Colonic mucosa (tissue), 4 donors: Measurements from ENCODE around the gene HBG2. TPM values are rescaled to one million over a fixed set of nuclear protein-coding genes. Genes with fewer than 3 reads are reported as not detected.
"Not testable (repeated sequence)": the region's sequence is repeated elsewhere in the genome, so short reads cannot be mapped to it uniquely, and the experiment has no call there.

Source experiments
- DNase-seq: peaks from one replicate; pipeline ENCODE4 v3.0.0-alpha.2; 2020
- H3K27ac ChIP-seq: fragments of 200-600 bp; one replicate; pipeline ENCODE4 v1.8.0; 2021
- H3K27me3 ChIP-seq: fragments of 200-600 bp; one replicate; pipeline ENCODE4 v1.8.0; 2021
- H3K36me3 ChIP-seq: fragments of 200-600 bp; one replicate; pipeline ENCODE4 v1.8.0; 2021
- H3K4me1 ChIP-seq: fragments of 200-600 bp; one replicate; pipeline ENCODE4 v1.8.0; 2021; ENCODE audit warnings: mild to moderate bottlenecking
- H3K4me3 ChIP-seq: fragments of 200-600 bp; one replicate; pipeline ENCODE4 v1.8.0; 2021
- H3K9ac ChIP-seq, 2 donors: one replicate each; pipeline ENCODE4 v1.7.0; 2013; ENCODE audit warnings: control low read depth in 2 of 2, low read depth in 2 of 2, low read length in 2 of 2
- H3K9me3 ChIP-seq: fragments of 200-600 bp; one replicate; pipeline ENCODE4 v1.8.0; 2021
- intact Hi-C: fragments of 100-400 bp; cut with DNase I; formaldehyde crosslinking; loops from one replicate; pipeline ENCODE4 v1.14.1; 2022
- total RNA-seq, 2 donors: library from RNA; stranded (reverse); fragmentation: NEBNext Ultra II Directional in 1 of 2; extraction: Animal tissue kit (Norgen Biotek cat#: 25700) in 1 of 2; gene quantifications; one replicate each; pipeline ENCODE4 v1.2.1, GENCODE V29; 2021
- TF ChIP-seq, protein P1 (sequence below): fragments of 200-600 bp; IDR thresholded peaks from one replicate; pipeline ENCODE4 v1.8.0; 2022; ENCODE audit warnings: antibody characterized with exemption, mild to moderate bottlenecking
- donor health status: healthy.
- donor health status: DM: no; HTN: no; CAD: no.
- donor health status: DM: no; HTN: no; CAD: no.

The HBG2 gene
- total RNA-seq, 2 donors from 2014 or later, result 14.9 TPM; not detected in 1

DNA sequence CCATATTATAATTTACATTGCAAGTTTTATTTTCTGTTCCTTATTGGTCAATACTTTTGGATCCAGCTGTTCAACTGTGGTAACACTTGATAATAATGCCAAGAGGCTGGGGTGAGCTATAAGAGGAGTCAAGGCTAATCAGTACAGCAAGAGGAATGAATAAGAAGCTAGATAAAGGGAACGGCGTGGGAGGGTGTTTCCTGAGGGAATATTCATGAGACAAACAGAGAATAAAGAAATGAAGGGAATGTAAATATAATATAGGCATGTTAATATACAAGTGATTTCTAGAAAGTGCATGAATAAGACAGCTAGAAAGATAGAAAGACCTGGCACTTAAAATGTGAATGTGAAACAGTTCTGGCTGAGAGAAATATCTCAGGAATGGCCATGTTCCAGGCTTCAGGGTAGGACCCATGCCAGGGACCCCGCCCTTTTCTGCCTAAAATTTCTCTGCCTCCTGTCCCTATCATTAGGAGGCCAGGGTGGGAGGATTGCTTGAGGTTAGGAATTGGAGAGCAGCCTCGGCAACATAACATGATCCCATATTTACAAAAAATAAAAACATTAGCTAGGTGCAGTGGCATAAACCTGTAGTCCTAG lies 43.2 kb upstream of the HBG2 start:
- TF ChIP-seq, protein P1, sequence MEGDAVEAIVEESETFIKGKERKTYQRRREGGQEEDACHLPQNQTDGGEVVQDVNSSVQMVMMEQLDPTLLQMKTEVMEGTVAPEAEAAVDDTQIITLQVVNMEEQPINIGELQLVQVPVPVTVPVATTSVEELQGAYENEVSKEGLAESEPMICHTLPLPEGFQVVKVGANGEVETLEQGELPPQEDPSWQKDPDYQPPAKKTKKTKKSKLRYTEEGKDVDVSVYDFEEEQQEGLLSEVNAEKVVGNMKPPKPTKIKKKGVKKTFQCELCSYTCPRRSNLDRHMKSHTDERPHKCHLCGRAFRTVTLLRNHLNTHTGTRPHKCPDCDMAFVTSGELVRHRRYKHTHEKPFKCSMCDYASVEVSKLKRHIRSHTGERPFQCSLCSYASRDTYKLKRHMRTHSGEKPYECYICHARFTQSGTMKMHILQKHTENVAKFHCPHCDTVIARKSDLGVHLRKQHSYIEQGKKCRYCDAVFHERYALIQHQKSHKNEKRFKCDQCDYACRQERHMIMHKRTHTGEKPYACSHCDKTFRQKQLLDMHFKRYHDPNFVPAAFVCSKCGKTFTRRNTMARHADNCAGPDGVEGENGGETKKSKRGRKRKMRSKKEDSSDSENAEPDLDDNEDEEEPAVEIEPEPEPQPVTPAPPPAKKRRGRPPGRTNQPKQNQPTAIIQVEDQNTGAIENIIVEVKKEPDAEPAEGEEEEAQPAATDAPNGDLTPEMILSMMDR, result no peak
- intact Hi-C loops, result no loop called here

DNA sequence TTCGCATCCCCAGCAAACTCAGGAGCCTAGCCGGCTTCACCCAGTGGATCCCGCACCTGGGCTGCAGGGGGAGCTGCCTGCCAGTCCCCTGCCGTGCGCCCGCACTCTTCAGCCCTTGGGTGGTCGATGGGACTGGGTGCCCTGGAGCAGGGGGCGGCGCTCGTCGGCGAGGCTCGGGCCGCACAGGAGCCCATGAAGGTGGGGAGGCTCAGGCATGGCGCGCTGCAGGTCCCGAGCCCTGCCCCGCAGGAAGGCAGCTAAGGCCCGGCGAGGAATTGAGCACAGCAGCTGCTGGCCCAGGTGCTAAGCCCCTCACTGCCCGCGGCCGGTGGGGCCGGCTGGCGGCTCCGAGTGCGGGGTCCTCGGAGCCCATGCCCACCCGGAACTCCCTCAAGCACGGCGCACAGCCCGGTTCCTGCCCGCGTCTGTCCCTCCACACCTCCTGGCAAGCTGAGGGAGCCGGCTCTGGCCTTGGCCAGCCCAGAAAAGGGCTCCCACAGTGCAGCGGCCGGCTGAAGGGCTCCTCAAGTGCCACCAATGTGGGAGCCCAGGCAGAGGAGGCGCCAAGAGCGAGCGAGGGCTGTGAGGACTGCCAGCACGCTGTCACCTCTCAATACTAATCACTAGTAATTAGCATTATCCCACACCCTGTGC lies 39.9 kb upstream of the HBG2 start:
- H3K36me3 ChIP-seq, H3K9me3 ChIP-seq, H3K9ac ChIP-seq, intact Hi-C loops, H3K27me3 ChIP-seq, H3K4me3 ChIP-seq, H3K4me1 ChIP-seq, H3K27ac ChIP-seq, DNase-seq: not testable (repeated sequence)

More for the DNA sequence above, 43.2 kb upstream of the HBG2 start:
- no peaks in the 10 kb centered on the region for H3K27me3 ChIP-seq
- H3K9ac ChIP-seq, result no peak overlapping the region
- no peak overlapping the region for H3K4me3 ChIP-seq
- no peaks in the 10 kb centered on the region for H3K4me1 ChIP-seq
- no peaks in the 10 kb centered on the region for H3K9me3 ChIP-seq
- H3K36me3 ChIP-seq, result no peaks in the 10 kb centered on the region
- H3K27ac ChIP-seq, result no peak overlapping the region
- DNase-seq, result no peak

DNA sequence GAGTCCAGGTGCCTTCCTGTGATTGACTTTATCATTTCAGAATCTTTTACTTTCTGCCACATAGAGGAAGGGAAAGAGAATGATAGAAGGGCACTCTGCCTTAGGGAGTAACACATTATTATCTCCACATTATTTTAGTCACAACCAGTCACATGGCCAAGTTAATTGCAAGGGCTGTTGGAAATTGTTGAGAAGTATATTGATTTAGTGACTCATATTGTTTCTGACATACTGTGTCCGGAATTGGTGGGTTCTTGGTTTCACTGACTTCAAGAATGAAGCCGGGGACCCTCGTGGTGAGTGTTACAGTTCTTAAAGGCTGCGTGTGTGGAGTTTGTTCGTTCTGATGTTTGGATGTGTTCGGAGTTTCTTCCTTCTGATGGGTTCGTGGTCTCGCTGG lies 38.4 kb upstream of the HBG2 start:
- intact Hi-C loops, result no loop called here
- H3K36me3 ChIP-seq, result no peaks in the 10 kb centered on the region
- H3K4me3 ChIP-seq, result no peak overlapping the region
- TF ChIP-seq, protein P1, result no peak
- no peaks in the 10 kb centered on the region for H3K4me1 ChIP-seq
- no peaks in the 10 kb centered on the region for H3K9me3 ChIP-seq
- H3K9ac ChIP-seq, result no peak overlapping the region
- no peak overlapping the region for H3K27ac ChIP-seq
- no peak for DNase-seq
- H3K27me3 ChIP-seq, result no peaks in the 10 kb centered on the region

DNA sequence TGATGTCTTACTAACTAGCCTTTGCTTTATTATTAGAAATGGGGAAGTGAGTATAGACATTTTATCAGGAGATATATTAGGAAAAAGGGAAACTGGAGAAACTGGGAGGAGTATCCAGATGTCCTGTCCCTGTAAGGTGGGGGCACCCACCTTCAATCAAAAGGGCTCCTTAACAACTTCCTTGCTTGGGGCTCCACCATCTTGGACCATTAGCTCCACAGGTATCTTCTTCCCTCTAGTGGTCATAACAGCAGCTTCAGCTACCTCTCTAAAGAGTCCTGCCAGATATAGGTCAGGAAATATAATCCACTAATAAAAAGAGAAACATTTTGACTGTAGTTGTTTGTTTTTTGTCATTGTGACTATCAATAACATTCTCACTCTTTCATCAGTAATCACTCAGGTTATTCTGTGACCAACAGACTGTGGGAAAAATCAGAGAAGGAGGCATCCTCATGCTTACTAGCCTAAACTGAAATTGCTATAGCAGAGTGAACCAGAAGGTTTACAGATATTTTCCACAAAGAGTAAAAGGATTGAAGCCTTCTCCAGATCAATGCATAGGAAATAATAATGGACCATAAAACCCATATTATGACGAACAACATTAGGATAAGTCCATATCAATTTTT lies 36.7 kb upstream of the HBG2 start:
- no peaks in the 10 kb centered on the region for H3K4me1 ChIP-seq
- no peaks in the 10 kb centered on the region for H3K27me3 ChIP-seq
- DNase-seq, result no peak
- H3K9ac ChIP-seq, result no peak overlapping the region
- TF ChIP-seq, protein P1, result no peak
- H3K27ac ChIP-seq, result no peak overlapping the region
- H3K4me3 ChIP-seq, result no peak overlapping the region
- no peaks in the 10 kb centered on the region for H3K36me3 ChIP-seq
- no peaks in the 10 kb centered on the region for H3K9me3 ChIP-seq
- intact Hi-C loops, result no loop called here

DNA sequence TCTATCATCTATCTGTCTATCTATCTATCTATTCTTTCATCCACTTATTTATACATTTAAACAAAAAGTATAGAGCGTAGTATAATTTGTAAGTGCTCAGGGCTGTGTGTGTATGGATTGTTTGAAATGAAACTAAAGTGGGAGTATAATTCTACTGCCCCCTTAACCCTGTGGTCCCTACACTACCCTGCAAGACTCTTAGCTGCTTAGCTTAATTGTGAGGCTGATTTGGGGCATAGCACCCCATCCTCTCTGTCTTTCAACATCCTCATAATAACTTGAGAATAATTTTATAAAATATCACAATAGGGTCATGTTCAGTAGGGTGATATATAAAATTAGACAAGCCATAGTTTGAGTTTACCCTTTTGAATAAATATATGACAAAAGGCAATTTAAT lies 35.5 kb upstream of the HBG2 start:
- DNase-seq, result no peak
- no peaks in the 10 kb centered on the region for H3K9me3 ChIP-seq
- TF ChIP-seq, protein P1, result no peak
- H3K27ac ChIP-seq, result no peak overlapping the region
- no peak overlapping the region for H3K4me3 ChIP-seq
- H3K4me1 ChIP-seq, result no peaks in the 10 kb centered on the region
- intact Hi-C loops, result no loop called here
- H3K9ac ChIP-seq, result no peak overlapping the region
- no peaks in the 10 kb centered on the region for H3K27me3 ChIP-seq
- no peaks in the 10 kb centered on the region for H3K36me3 ChIP-seq

DNA sequence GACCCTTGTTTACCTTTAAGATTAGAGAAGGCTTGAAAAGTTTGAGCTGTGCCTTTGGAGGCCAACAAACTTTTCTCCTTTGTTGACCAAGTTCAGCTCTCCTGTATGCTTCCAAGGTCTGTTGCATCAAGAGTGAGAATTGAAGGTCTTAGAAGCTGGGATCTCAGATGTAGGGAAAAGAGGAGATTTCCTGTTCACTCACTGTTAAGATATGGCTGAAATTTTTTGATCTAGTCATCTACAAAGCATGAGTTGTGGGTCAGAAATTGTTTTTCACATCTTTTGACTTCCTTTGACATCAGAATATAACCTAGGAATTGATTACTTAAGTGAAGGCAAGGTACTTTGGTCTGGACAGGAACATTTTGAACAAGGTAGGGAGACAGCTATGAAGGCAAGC lies 35.1 kb upstream of the HBG2 start:
- H3K36me3 ChIP-seq, result no peaks in the 10 kb centered on the region
- intact Hi-C loops, result no loop called here
- no peaks in the 10 kb centered on the region for H3K9me3 ChIP-seq
- no peak overlapping the region for H3K9ac ChIP-seq
- H3K27ac ChIP-seq, result no peak overlapping the region
- no peak for DNase-seq
- no peaks in the 10 kb centered on the region for H3K27me3 ChIP-seq
- H3K4me1 ChIP-seq, result no peaks in the 10 kb centered on the region
- no peak overlapping the region for H3K4me3 ChIP-seq
- TF ChIP-seq, protein P1, result no peak
